Panc1 (cell line): ENCODE data around the gene TSHR. TPM values are rescaled to one million over a fixed set of nuclear protein-coding genes. Genes with fewer than 3 reads are reported as not detected.

Source experiments
- ATAC-seq: fragments of 200-7000 bp; cut with Tn5 transposase; 2 replicates; pipeline ENCODE4 v1.9.1; 2020; ENCODE audit warnings: mild to moderate bottlenecking, moderate library complexity
- BruUV-seq: library from RNA; stranded (reverse); fragments of 400-500 nt; replicated peaks from 2 replicates; lab custom pipeline; 2021; lab: Mats Ljungman, UMichigan
- CTCF ChIA-PET: fragments of 300-600 bp; sonication (Branson Sonifier 250); formaldehyde crosslinking; loops from one replicate; lab custom pipeline; 2022; ENCODE audit warnings: antibody characterized with exemption; lab: Charles Lee
- POLR2A ChIA-PET: fragments of 300-600 bp; sonication (Branson Sonifier 250); formaldehyde crosslinking; loops from one replicate; lab custom pipeline; 2022; ENCODE audit warnings: antibody characterized with exemption; lab: Charles Lee
- DNase-seq: peaks from one replicate; pipeline ENCODE4 v3.0.0-alpha.2; 2010; ENCODE audit warnings: low read depth, low spot score
- H3K27ac ChIP-seq: 2 replicates; pipeline ENCODE4 v1.5.1; 2011; ENCODE audit warnings: mild to moderate bottlenecking, low read length, inconsistent platforms
- H3K27me3 ChIP-seq: fragments of 200-500 bp; sonication (Bioruptor generic); 2 replicates; pipeline ENCODE4 v1.6.0; 2014; ENCODE audit warnings: low read length, inconsistent platforms; ENCODE audit not compliant: control insufficient read depth, insufficient read depth
- H3K36me3 ChIP-seq: fragments of 200-500 bp; sonication (Bioruptor generic); 2 replicates; pipeline ENCODE4 v1.5.1; 2014; ENCODE audit warnings: inconsistent platforms, mild to moderate bottlenecking, low read length, moderate library complexity; ENCODE audit not compliant: control insufficient read depth, insufficient read depth
- H3K4me1 ChIP-seq: 2 replicates; pipeline ENCODE4 v1.5.1; 2011; ENCODE audit warnings: inconsistent platforms, mild to moderate bottlenecking, low read length, moderate library complexity; ENCODE audit not compliant: control insufficient read depth, insufficient read depth
- H3K4me3 ChIP-seq, 2 experiments: 2 replicates each; pipeline ENCODE4 v1.5.1; 2011 to 2012; ENCODE audit warnings: low read depth in 2 of 2, low read length in 2 of 2, mild to moderate bottlenecking in 2 of 2, inconsistent platforms in 1 of 2, moderate library complexity in 1 of 2
- H3K9me3 ChIP-seq: fragments of 200-500 bp; sonication (Bioruptor generic); 2 replicates; pipeline ENCODE4 v1.5.1; 2014; ENCODE audit warnings: low read depth, mild to moderate bottlenecking, inconsistent platforms, low read length, moderate library complexity; ENCODE audit not compliant: control insufficient read depth, insufficient read depth
- POLR2AphosphoS5 ChIP-seq: IDR thresholded peaks from 2 replicates; pipeline ENCODE4 v1.6.1; 2012; ENCODE audit warnings: mild to moderate bottlenecking, low read depth, low read length, moderate library complexity
- SIN3A ChIP-seq: IDR thresholded peaks from 2 replicates; pipeline ENCODE4 v1.6.1; 2012; ENCODE audit warnings: low read depth, mild to moderate bottlenecking, low read length, moderate library complexity, borderline replicate concordance; ENCODE audit not compliant: insufficient read depth
- TCF7L2 ChIP-seq: IDR thresholded peaks from 2 replicates; pipeline ENCODE4 v1.6.1; 2011; ENCODE audit warnings: mild to moderate bottlenecking, low read depth, low read length, inconsistent platforms
- in situ Hi-C: cut with HindIII; loops from 2 replicates; pipeline ENCODE4 v1.10.0; 2016; ENCODE audit warnings: low sequenced_read_pairs, low pct_unique_long_range_greater_than_20kb
- intact Hi-C: fragments of 100-400 bp; cut with micrococcal nuclease; formaldehyde crosslinking; loops from one replicate; pipeline ENCODE4 v1.10.0; 2022; ENCODE audit not compliant: unreplicated experiment
- total RNA-seq: library from RNA; stranded (reverse); gene quantifications from one replicate; pipeline ENCODE4 v1.2.1, GENCODE V29; 2021; ENCODE audit not compliant: unreplicated experiment
- TF ChIP-seq, protein P1 (sequence below): fragments of 450-650 bp; IDR thresholded peaks from 2 replicates; pipeline ENCODE4 v1.5.1; 2017; ENCODE audit warnings: mild to moderate bottlenecking
- TF ChIP-seq, protein P2 (sequence below), 2 experiments: IDR thresholded peaks; 2 replicates each; pipeline ENCODE4 v1.6.1; 2011 to 2012; ENCODE audit warnings: low read depth in 2 of 2, control low read depth in 1 of 2, low read length in 1 of 2, mild to moderate bottlenecking in 1 of 2, moderate library complexity in 1 of 2; ENCODE audit not compliant: insufficient read depth in 1 of 2

The TSHR gene
- total RNA-seq, 1 experiment from 2014 or later, result not detected

DNA sequence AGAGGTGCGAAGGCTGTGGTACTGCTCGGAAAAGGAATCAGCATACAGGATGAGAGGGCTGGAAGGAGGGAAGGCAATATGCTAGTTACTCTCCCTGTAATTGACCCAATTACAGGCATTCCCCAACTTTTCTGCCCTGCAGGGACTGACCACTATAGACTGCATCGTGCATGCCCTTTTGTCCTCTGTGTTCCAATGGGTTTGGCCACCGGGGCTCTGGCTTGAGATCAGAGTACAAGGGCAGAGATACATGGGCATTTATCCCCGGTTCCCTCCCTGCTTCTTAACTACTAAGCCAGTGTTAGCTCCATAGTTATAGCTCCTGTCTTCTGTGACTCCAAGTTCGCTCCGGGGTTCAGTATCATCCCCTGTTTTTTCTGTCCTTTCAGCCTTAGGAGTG lies 205.7 kb downstream of the TSHR start:
- no peaks in the 10 kb centered on the region for H3K36me3 ChIP-seq
- H3K27me3 ChIP-seq, result no peaks in the 10 kb centered on the region
- no peaks in the 10 kb centered on the region for H3K9me3 ChIP-seq
- no peaks in the 10 kb centered on the region for H3K4me1 ChIP-seq
- intact Hi-C loops, result loop anchor here (5.0 kb wide), 1 partner anchor 164 kb away; no protein-coding TSS in a partner anchor
- CTCF ChIA-PET, result no interaction called here
- H3K27ac ChIP-seq, result no peak overlapping the region
- ATAC-seq (no peak), DNase-seq (no peak)
- no peak for TF ChIP-seq SIN3A
- TF ChIP-seq, protein P1, sequence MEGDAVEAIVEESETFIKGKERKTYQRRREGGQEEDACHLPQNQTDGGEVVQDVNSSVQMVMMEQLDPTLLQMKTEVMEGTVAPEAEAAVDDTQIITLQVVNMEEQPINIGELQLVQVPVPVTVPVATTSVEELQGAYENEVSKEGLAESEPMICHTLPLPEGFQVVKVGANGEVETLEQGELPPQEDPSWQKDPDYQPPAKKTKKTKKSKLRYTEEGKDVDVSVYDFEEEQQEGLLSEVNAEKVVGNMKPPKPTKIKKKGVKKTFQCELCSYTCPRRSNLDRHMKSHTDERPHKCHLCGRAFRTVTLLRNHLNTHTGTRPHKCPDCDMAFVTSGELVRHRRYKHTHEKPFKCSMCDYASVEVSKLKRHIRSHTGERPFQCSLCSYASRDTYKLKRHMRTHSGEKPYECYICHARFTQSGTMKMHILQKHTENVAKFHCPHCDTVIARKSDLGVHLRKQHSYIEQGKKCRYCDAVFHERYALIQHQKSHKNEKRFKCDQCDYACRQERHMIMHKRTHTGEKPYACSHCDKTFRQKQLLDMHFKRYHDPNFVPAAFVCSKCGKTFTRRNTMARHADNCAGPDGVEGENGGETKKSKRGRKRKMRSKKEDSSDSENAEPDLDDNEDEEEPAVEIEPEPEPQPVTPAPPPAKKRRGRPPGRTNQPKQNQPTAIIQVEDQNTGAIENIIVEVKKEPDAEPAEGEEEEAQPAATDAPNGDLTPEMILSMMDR, result no peak
- TF ChIP-seq POLR2AphosphoS5, result no peak
- TF ChIP-seq TCF7L2, result no peak
- TF ChIP-seq, protein P2, sequence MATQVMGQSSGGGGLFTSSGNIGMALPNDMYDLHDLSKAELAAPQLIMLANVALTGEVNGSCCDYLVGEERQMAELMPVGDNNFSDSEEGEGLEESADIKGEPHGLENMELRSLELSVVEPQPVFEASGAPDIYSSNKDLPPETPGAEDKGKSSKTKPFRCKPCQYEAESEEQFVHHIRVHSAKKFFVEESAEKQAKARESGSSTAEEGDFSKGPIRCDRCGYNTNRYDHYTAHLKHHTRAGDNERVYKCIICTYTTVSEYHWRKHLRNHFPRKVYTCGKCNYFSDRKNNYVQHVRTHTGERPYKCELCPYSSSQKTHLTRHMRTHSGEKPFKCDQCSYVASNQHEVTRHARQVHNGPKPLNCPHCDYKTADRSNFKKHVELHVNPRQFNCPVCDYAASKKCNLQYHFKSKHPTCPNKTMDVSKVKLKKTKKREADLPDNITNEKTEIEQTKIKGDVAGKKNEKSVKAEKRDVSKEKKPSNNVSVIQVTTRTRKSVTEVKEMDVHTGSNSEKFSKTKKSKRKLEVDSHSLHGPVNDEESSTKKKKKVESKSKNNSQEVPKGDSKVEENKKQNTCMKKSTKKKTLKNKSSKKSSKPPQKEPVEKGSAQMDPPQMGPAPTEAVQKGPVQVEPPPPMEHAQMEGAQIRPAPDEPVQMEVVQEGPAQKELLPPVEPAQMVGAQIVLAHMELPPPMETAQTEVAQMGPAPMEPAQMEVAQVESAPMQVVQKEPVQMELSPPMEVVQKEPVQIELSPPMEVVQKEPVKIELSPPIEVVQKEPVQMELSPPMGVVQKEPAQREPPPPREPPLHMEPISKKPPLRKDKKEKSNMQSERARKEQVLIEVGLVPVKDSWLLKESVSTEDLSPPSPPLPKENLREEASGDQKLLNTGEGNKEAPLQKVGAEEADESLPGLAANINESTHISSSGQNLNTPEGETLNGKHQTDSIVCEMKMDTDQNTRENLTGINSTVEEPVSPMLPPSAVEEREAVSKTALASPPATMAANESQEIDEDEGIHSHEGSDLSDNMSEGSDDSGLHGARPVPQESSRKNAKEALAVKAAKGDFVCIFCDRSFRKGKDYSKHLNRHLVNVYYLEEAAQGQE (IDR thresholded peaks at IDR 0.05; ENCODE audit: insufficient read depth in 1 of 2, low read depth in 2 of 2, low read length in 1 of 2), result no peak
- no TSS peak for BruUV-seq
- POLR2A ChIA-PET, result no interaction called here
- in situ Hi-C loops, result no loop called here
- H3K4me3 ChIP-seq, result no peak overlapping the region

DNA sequence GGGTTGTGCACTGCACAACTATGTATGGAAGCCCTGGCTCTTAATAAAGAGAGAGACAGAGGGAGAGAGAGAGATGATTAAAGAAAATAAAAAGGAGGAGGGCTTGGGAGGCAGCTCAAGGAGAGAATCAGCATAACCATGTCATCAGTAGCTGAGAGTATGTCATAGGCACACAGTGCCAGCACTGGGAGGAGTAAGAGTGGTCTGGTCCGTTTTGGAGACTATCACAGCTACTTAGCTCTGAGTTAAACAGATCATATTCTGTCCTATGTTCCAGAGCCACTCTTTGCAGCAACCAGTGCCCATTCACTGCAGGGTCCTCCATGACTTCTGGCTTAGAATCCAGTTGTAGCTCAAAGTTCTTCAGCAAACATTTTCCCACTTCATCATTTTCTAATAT lies 206.3 kb downstream of the TSHR start:
- Histone ChIP-seq H3K27me3 (no peaks in the 10 kb centered on the region), H3K4me1 (no peaks in the 10 kb centered on the region), H3K4me3 (no peak overlapping the region), H3K9me3 (no peaks in the 10 kb centered on the region), H3K27ac (no peak overlapping the region), H3K36me3 (no peaks in the 10 kb centered on the region)
- no peak for DNase-seq
- in situ Hi-C loops, result no loop called here
- BruUV-seq, result no TSS peak
- intact Hi-C loops, result loop anchor here (5.0 kb wide), 1 partner anchor 164 kb away; no protein-coding TSS in a partner anchor
- TF ChIP-seq, protein P1, result no peak
- TF ChIP-seq SIN3A (no peak), TCF7L2 (no peak), POLR2AphosphoS5 (no peak)
- TF ChIP-seq, protein P2 (IDR thresholded peaks at IDR 0.05; ENCODE audit: insufficient read depth in 1 of 2, low read depth in 2 of 2, low read length in 1 of 2), result no peak
- ChIA-PET CTCF (no interaction called here), POLR2A (no interaction called here)
- ATAC-seq, result no peak
